ENCODE measurements around the gene CDK5R1.
"Not testable (repeated sequence)": the region's sequence is repeated elsewhere in the genome, so short reads cannot be mapped to it uniquely, and the experiment has no call there.

Gene CDK5R1

GRCh38 chr17:32519228-32520103 lies 32.7 kb downstream of the CDK5R1 start:
- peak; percentile 22 for DNase-seq

- no peak for DNase-seq
These were observed 33.4 kb downstream of the CDK5R1 start for GRCh38 chr17:32520104-32520701.

GRCh38 chr17:32520737-32521404 lies 34.1 kb downstream of the CDK5R1 start:
- no peak for DNase-seq

- no peak for DNase-seq
These were observed 36.4 kb downstream of the CDK5R1 start for GRCh38 chr17:32523017-32523680.

- no peak for DNase-seq
These were observed 37.2 kb downstream of the CDK5R1 start for GRCh38 chr17:32523827-32524552.

- not testable (repeated sequence) for DNase-seq
These were observed 37.7 kb downstream of the CDK5R1 start for GRCh38 chr17:32524553-32524880.

- peak; percentile 85 for DNase-seq
These were observed 38.3 kb downstream of the CDK5R1 start for GRCh38 chr17:32525122-32525521.

- DNase-seq, result no peak
These were observed 40.4 kb downstream of the CDK5R1 start for GRCh38 chr17:32527146-32527545.

GRCh38 chr17:32528825-32529224 lies 42.0 kb downstream of the CDK5R1 start:
- DNase-seq, result no peak

- DNase-seq, result peak; percentile 28
These were observed 42.8 kb downstream of the CDK5R1 start for GRCh38 chr17:32529604-32530003.

- DNase-seq, result no peak
These were observed 46.5 kb downstream of the CDK5R1 start for GRCh38 chr17:32533296-32533695.

GRCh38 chr17:32536736-32537643 lies 50.2 kb downstream of the CDK5R1 start:
- DNase-seq, result peak; percentile 77
